Gastroesophageal sphincter (tissue), 4 donors: Measurements from ENCODE around the gene RNF144A. TPM values are rescaled to one million over a fixed set of nuclear protein-coding genes. Genes with fewer than 3 reads are reported as not detected.

Experiments used
- ATAC-seq: fragments of 150-250 bp; one replicate; pipeline ENCODE4 v1.9.1; 2016; ENCODE audit warnings: mild to moderate bottlenecking, moderate library complexity
- H3K27ac ChIP-seq, 4 donors: fragments of 200-600 bp; sonication (generic) in 3 of 4; 1 replicate in 3 of 4; 2 replicates in 1 of 4; pipeline ENCODE4 v1.5.1; 2016 to 2019
- H3K27me3 ChIP-seq: fragments of 200-600 bp; sonication (generic); one replicate; pipeline ENCODE4 v1.5.1; 2019
- H3K36me3 ChIP-seq, 2 donors: fragments of 200-600 bp; sonication (generic); one replicate each; pipeline ENCODE4 v1.5.1; 2019; ENCODE audit warnings: control low read depth in 1 of 2
- H3K4me1 ChIP-seq, 3 donors: fragments of 200-600 bp; sonication (generic); 1 replicate in 2 of 3; 2 replicates in 1 of 3; pipeline ENCODE4 v1.5.1; 2016 to 2019; ENCODE audit warnings: control low read depth in 2 of 3
- H3K4me3 ChIP-seq, 2 donors: fragments of 200-600 bp; sonication (generic); one replicate each; pipeline ENCODE4 v1.5.1; 2019; ENCODE audit warnings: mild to moderate bottlenecking in 1 of 2, moderate library complexity in 1 of 2
- H3K9me3 ChIP-seq, 3 donors: fragments of 200-600 bp; sonication (generic); one replicate each; pipeline ENCODE4 v1.5.1; 2017 to 2019; ENCODE audit warnings: control low read depth in 2 of 3
- EP300 ChIP-seq: sonication (generic); formaldehyde crosslinking; IDR thresholded peaks from one replicate; pipeline ENCODE4 v1.6.1; 2017; ENCODE audit warnings: antibody characterized with exemption, mild to moderate bottlenecking
- POLR2A ChIP-seq, 2 donors: fragments of 450-650 bp; IDR thresholded peaks; one replicate each; pipeline ENCODE4 v1.6.1; 2017; ENCODE audit warnings: antibody characterized with exemption in 2 of 2, mild to moderate bottlenecking in 2 of 2, moderate library complexity in 1 of 2
- POLR2AphosphoS5 ChIP-seq: sonication (generic); formaldehyde crosslinking; IDR thresholded peaks from one replicate; pipeline ENCODE4 v1.6.1; 2017; ENCODE audit warnings: antibody characterized with exemption
- WGBS, 2 donors: methylation state at CpG; one replicate each; pipeline ENCODE4 v1.1.5; 2018; ENCODE audit warnings: low coverage in 1 of 2; 5-methylcytosine and 5-hydroxymethylcytosine counted together
- total RNA-seq, 4 donors: library from RNA; depleted of rRNA; stranded (reverse); fragments of >200 nt; gene quantifications; one replicate each; pipeline ENCODE4 v1.1.0, GENCODE V29; 2016
- TF ChIP-seq, protein P1 (sequence below), 4 experiments: fragments of 200-600 bp in 2 of 4; fragments of 450-650 bp in 2 of 4; sonication (generic) in 1 of 4; IDR thresholded peaks; one replicate each; pipeline ENCODE4 v1.5.1; 2017 to 2019; ENCODE audit warnings: antibody characterized with exemption in 4 of 4, mild to moderate bottlenecking in 2 of 4, moderate library complexity in 2 of 4

Gene RNF144A
- total RNA-seq, 4 donors from 2014 or later = 7.2 to 12.9 (median 8.8) TPM

GRCh38 chr2:7071154-7071553, 153.9 kb downstream of the RNF144A start:
- ATAC-seq = no peak
- Histone ChIP-seq H3K4me3 (no peak overlapping the region), H3K27ac (no peak overlapping the region), H3K9me3 (no peaks in the 10 kb centered on the region), H3K4me1 (no peaks in the 10 kb centered on the region), H3K27me3 (no peaks in the 10 kb centered on the region), H3K36me3 (no peaks in the 10 kb centered on the region)
- no peak for TF ChIP-seq POLR2AphosphoS5
- TF ChIP-seq EP300 = no peak
- 60 to 90% methylated on average over 1 to 3 of the region's 6 CpGs for WGBS, 2 donors

DNA sequence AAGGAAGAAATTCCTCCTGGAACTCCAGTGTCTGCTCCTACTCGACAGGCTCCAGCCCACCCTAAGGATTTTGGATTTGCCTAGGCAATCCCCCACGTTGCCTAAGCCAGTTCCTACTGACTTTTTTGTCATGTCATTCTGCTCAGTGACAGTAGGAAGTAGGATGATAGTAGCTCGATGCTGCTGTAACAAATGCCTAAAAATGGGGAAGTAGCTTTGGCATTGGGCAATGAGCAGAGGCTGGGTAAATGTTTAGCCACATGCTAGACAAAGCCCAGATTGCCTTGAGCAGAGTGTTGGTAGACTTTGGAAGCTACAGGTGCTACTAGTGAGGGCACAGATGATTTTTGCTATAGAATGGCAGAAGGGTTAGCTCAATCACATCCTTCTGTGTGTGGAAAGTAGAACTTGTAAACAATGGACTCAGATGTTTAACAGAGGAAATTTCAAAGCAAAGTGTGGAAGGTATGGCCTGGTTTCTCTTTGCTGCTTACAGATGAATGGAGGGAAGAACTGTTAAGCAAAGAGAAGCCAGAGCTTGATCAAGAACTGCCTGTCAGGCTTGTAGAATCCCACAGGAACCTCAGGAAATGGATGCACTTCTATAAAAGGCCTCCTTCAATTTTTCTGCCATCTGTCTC, 154.8 kb downstream of the RNF144A start:
- no peaks in the 10 kb centered on the region for H3K4me1 ChIP-seq
- ATAC-seq = no peak
- H3K27me3 ChIP-seq = no peaks in the 10 kb centered on the region
- H3K27ac ChIP-seq = no peak overlapping the region
- H3K4me3 ChIP-seq = no peak overlapping the region
- H3K9me3 ChIP-seq = no peaks in the 10 kb centered on the region
- 61 to 74% methylated on average over 3 of the region's 3 CpGs for WGBS, 2 donors
- H3K36me3 ChIP-seq = no peaks in the 10 kb centered on the region
- no peak for TF ChIP-seq POLR2A (IDR thresholded peaks at IDR 0.05)
- no peak for TF ChIP-seq EP300
- TF ChIP-seq, protein P1, sequence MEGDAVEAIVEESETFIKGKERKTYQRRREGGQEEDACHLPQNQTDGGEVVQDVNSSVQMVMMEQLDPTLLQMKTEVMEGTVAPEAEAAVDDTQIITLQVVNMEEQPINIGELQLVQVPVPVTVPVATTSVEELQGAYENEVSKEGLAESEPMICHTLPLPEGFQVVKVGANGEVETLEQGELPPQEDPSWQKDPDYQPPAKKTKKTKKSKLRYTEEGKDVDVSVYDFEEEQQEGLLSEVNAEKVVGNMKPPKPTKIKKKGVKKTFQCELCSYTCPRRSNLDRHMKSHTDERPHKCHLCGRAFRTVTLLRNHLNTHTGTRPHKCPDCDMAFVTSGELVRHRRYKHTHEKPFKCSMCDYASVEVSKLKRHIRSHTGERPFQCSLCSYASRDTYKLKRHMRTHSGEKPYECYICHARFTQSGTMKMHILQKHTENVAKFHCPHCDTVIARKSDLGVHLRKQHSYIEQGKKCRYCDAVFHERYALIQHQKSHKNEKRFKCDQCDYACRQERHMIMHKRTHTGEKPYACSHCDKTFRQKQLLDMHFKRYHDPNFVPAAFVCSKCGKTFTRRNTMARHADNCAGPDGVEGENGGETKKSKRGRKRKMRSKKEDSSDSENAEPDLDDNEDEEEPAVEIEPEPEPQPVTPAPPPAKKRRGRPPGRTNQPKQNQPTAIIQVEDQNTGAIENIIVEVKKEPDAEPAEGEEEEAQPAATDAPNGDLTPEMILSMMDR (IDR thresholded peaks at IDR 0.05) = no peak
- TF ChIP-seq POLR2AphosphoS5 = no peak

DNA sequence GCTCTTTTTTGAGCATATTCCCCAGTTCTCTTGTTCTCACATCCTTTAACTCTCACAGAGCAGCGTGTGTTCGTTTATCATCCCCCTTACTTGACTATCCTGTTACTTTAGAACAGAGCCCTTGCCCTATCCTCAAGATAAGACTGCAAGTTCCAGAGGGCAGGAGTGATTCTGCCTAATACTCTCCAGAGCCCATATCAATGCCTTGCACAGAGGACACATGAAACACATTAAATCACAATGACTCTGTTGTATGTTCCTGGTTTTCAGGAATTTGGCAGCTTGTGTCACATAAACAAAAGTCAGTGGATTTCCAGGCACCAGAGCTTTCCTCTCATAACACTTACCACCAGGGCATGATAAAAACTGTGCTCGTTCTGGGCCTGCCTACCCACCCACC, 156.7 kb downstream of the RNF144A start:
- H3K27ac ChIP-seq = no peak overlapping the region
- H3K36me3 ChIP-seq = no peaks in the 10 kb centered on the region
- H3K27me3 ChIP-seq = no peaks in the 10 kb centered on the region
- ATAC-seq = no peak
- TF ChIP-seq POLR2AphosphoS5 (no peak), EP300 (no peak), POLR2A (IDR thresholded peaks at IDR 0.05) (no peak)
- TF ChIP-seq, protein P1 (IDR thresholded peaks at IDR 0.05) = no peak
- 53 to 68% methylated on average over 1 to 3 of the region's 3 CpGs for WGBS, 2 donors
- no peaks in the 10 kb centered on the region for H3K4me1 ChIP-seq
- no peak overlapping the region for H3K4me3 ChIP-seq
- H3K9me3 ChIP-seq = no peaks in the 10 kb centered on the region

DNA sequence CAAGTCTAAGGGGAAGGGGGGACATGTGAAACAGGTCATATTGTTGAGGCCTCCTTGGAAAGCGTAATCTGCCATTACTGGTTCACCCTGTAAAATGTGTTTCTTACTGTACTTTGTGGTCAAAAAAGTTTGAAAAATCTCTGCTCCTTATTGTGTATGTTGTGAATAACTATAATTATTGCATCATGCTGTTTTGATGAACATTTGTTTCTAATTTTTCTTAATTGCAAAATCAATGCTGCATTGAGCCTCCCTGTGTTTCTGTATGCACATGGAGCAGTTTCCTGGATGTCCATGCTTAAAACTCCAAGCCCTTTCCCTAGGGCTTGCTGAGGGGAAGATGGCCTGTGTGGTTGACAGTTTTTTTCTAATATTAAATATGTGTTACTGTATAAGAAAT, 158.6 kb downstream of the RNF144A start:
- Histone ChIP-seq H3K36me3 (no peaks in the 10 kb centered on the region), H3K4me3 (no peak overlapping the region), H3K27me3 (no peaks in the 10 kb centered on the region), H3K9me3 (no peaks in the 10 kb centered on the region), H3K4me1 (no peaks in the 10 kb centered on the region), H3K27ac (no peak overlapping the region)
- ATAC-seq = no peak
- TF ChIP-seq POLR2AphosphoS5 (no peak), EP300 (no peak), POLR2A (IDR thresholded peaks at IDR 0.05) (no peak)
- TF ChIP-seq, protein P1 (IDR thresholded peaks at IDR 0.05) = no peak
- 100% methylated on average over 1 of the region's 1 CpG for WGBS, 2 donors

DNA sequence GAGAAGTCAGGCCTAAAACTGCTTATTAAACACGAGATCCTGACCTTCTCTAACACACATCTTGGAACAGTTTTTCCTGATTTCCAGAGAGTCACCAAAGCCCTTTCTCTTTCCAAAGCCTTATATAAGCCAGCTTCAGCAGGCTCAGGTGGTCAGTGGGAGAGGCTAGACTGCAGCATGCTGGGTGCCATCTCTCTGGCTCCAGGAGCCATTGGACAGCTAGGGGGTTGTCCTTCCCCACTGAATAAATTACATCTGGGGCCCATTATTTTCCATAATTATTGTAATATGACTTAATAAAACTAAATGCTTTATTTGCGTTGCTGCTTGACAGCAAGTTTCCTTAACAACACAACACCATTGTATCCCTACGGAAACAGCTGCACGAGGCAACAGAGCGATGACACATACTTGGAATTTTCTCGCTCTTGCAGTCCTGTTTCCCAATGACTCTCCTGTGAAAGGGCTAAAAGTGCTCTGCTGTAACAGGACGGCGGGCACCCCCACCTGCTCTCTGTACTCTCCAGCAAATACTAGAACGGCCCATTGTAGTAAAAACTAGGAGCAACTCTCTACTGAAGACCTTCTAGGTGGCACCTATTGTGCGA, 160.6 kb downstream of the RNF144A start:
- 56 to 62% methylated on average over 5 to 10 of the region's 10 CpGs for WGBS, 2 donors
- no peaks in the 10 kb centered on the region for H3K27me3 ChIP-seq
- TF ChIP-seq POLR2A (IDR thresholded peaks at IDR 0.05) (no peak), EP300 (no peak), POLR2AphosphoS5 (no peak)
- TF ChIP-seq, protein P1 (IDR thresholded peaks at IDR 0.05) = no peak
- H3K4me3 ChIP-seq = no peak overlapping the region
- peak overlapping the region in 3 of 4 donors; percentile 11 to 28 (median 20) for H3K27ac ChIP-seq
- H3K4me1 ChIP-seq = no peaks in the 10 kb centered on the region
- H3K36me3 ChIP-seq = no peaks in the 10 kb centered on the region
- H3K9me3 ChIP-seq = no peaks in the 10 kb centered on the region
- ATAC-seq = peak; percentile 87
